Caki2 (cell line): ENCODE results near the gene GPR25. TPM values are rescaled to one million over a fixed set of nuclear protein-coding genes. Genes with fewer than 3 reads are reported as not detected.

Source experiments
- DNase-seq: peaks from one replicate; pipeline ENCODE4 v3.0.0-alpha.2; 2015; ENCODE audit warnings: low read depth
- in situ Hi-C: cut with HindIII; loops from 2 replicates; pipeline ENCODE4 v1.10.0; 2016; ENCODE audit warnings: low sequenced_read_pairs, low pct_unique_long_range_greater_than_20kb, mixed read lengths
- total RNA-seq: library from RNA; depleted of rRNA; stranded (reverse); fragments of >200 nt; shearing (Covaris generic); gene quantifications from 2 replicates; pipeline ENCODE4 v1.2.3, GENCODE V29; 2014; ENCODE audit warnings: low replicate concordance

The GPR25 gene
- total RNA-seq, 1 experiment from 2014 or later: not detected

DNA sequence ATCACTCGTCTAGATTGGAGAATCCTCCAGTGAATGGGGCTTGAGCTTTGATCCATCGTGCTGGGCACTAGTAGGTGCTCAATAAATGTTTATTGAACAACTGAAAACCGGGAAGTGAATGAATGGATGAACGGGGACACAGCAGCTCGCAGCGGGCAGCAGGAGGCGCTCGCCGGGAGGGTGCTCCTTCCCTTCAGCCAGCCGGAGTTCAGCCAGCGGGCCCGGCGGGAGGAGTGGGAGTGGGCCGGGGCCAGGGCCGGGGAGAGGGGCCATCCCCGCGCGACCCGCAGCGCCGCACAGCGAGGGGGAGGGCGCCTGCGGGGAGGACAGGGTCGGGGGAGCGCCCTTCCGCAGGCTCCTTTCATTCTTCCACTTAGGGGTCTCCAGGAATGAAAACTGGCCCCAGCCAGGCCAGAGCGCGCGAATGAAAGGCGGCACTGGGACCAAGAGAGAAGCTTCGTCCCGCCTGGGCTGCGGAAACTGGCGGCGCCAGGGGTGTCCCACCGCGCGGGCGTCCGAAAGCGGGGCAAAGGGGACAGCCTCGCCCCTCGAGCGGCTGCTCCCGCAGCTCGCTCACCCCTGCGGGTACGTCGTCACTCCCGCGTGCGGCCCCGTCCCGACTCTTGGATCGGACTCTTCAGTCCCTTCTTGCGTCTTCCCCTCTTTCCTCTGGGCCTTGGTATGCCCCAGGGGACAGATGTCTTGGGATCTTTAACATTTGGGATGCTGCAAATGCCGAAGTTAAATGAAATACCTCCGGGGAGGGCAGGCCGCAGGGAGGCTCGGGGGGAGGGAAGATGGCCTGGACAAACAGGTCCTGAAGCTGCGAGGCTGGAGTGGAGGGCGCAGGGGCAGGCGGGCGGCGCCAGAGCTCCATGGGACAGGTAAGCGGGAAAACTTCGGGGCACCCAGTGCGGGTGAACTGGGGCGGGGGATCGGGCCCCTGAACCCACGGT lies 18.3 kb downstream of the GPR25 start:
- in situ Hi-C loops: no loop called here
- peak; percentile 74 for DNase-seq

GRCh38 chr1:200891774-200892157 lies 19.0 kb downstream of the GPR25 start:
- in situ Hi-C loops: no loop called here
- DNase-seq: no peak

GRCh38 chr1:200892546-200892945 lies 19.8 kb downstream of the GPR25 start:
- DNase-seq: no peak
- in situ Hi-C loops: no loop called here

DNA sequence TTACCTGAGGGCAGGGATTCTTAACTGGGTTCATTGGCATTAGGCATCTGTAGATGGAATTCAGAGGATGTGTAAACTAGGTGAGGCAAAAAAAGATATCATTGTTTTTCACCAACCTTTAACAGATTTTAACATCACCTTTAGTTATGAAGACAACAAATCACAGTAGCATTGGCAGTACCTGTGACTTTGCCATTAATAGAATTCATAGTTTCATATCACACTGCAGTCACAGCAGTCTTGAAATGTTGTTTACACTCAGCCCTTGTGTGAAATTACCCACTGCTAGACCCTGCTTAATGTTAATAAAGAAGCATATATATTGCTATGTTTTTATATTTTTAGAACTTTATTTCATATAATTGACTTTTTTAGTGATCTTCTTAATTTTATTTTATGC lies 20.2 kb downstream of the GPR25 start:
- DNase-seq: no peak
- in situ Hi-C loops: no loop called here

DNA sequence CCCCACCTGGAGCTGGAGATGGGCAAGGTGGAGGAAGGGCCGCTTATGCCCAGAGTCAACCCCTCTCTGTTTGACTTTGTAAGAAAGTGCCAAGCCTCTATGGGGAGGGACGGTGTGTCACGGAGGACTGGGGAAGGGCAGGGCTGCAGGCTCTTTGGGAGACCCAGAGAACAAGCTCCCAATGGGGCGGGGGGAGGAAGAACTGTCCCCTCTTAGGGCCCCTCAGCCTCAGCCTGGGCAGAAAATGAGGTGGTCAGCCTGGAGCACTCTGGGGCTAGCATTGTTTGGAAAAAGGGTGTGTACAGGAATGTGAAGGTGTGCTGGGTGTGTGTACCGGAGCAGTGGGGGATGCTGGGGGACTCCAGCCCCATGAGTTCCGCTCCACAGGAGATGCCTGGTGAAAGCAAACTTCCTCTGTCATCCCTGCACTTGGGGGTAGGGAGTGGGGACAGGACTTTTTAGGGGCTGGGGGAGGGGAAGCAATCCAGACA lies 20.7 kb downstream of the GPR25 start:
- DNase-seq: peak; percentile 43
- in situ Hi-C loops: no loop called here

GRCh38 chr1:200894712-200895442 lies 22.1 kb downstream of the GPR25 start, which contains the start of gene INAVA:
Gene INAVA (plus strand): TSS chr1:200894900. CDS start chr1:200898401, 3,501 bp downstream.
- in situ Hi-C loops: no loop called here
- peak; percentile 31 for DNase-seq

- in situ Hi-C loops: no loop called here
- no peak for DNase-seq
Observed at GRCh38 chr1:200895443-200895789, 22.6 kb downstream of the GPR25 start.

- in situ Hi-C loops: no loop called here
- DNase-seq: peak; percentile 73
Observed at GRCh38 chr1:200895801-200896530, 23.2 kb downstream of the GPR25 start.

GRCh38 chr1:200896531-200897196 lies 23.9 kb downstream of the GPR25 start:
- DNase-seq: peak; percentile 97
- in situ Hi-C loops: no loop called here

GRCh38 chr1:200897259-200897658 lies 24.5 kb downstream of the GPR25 start:
- in situ Hi-C loops: no loop called here
- DNase-seq: no peak

GRCh38 chr1:200899015-200899386 lies 26.2 kb downstream of the GPR25 start:
- no peak for DNase-seq
- in situ Hi-C loops: no loop called here

DNA sequence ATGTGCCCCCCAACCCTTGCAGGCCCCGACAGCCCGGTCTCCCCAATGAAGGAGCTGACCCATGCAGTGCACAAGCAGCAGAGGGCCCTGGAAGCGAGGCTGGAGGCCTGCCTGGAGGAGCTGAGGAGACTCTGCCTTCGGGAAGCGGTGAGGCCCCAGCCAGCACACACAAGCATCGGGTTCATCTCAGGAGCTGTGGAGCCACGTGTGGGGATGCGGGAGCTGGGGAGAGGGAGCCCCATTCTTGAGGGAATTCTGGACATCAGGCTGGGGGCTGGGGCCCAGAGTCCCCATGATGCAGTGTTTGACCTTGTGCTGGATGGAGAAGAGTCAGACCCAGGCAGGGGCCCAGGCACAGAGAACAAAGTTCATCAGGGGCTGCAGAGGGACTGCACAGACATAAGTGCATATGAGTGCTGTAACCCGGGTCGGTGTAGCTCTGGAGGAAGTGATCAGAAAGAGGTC lies 26.7 kb downstream of the GPR25 start:
- in situ Hi-C loops: no loop called here
- no peak for DNase-seq

DNA sequence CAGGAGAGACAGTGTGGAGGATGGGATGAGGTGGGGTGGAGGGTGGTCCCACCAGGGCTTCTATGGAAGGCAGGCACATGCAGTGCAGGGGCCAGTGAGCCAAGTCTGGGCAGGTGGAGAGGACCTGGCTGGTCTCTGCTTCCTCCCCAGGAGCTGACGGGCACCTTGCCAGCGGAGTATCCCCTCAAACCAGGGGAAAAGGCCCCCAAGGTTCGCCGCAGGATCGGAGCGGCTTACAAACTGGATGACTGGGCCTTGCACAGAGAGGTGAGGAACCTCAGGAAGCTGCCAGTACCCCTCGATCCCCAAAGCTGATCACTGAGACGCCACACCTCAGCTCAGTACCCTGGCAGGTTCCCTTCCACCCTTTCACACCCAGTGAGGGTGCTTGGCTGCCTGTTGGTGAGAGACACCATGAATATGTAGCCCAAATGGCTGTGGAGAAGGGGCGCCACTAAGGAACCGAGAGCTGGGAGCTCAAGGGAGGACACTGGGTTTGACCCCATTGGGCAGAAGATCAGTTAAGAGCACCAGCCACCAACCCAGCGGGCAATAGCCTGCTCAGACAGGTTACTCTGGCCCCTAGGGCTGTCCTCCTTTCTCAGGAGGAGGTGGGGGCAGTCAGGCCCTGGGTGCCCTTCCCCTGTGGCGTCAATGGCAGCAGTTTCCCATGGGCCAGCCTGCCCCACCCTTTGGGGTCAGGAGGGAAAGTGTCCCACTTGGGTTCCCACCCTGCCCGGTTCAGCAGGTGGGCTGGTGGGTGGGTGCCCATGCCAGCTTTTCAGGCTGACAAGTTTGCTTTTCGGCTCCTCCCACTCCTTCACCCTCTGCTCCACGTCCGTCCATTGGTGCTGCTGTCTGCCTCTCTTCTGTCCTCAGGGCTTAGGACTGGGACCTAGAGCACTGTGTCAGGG lies 27.4 kb downstream of the GPR25 start:
- in situ Hi-C loops: no loop called here

DNA sequence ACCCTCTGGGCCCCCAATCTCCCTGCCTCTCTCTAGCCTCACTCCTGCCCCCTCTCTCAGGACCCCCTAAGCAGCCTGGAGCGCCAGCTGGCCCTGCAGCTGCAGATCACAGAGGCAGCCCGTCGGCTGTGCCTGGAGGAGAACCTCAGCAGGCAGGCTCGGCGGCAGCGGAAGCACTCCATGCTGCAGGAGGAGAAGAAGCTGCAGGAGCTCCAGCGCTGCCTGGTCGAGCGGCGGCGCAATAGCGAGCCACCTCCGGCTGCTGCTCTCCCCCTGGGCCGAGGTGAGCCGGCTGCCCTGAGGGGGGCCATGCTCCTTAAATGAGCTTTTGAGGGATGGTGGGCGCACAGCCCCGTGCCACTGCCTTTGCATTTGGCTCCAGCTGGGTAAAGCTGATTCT lies 28.1 kb downstream of the GPR25 start:
- in situ Hi-C loops: no loop called here
- no peak for DNase-seq

More for the DNA sequence above, 27.4 kb downstream of the GPR25 start:
- DNase-seq: no peak

DNA sequence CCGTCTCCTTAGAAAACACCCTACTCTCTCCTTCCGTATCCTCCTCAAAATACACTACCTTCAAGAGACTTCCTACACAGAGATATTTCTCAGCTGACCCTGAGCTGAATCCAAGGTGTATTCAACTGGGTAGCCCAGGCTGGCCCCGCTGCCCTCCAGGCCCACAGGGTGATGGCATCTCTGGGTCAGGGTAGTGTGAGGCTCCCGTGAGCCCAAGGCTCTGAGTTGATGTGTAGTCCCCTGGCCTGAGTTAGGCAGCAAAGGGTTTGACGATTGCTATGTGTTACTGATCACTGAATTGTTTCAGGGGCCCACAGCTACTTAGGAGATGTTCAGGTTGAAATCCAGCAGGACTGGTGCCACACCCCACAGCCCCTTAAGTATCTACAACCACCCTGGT lies 28.6 kb downstream of the GPR25 start:
- no peak for DNase-seq
- in situ Hi-C loops: no loop called here

GRCh38 chr1:200901796-200902444 lies 29.1 kb downstream of the GPR25 start:
- in situ Hi-C loops: no loop called here
- no peak for DNase-seq

- no peak for DNase-seq
- in situ Hi-C loops: no loop called here
Observed at GRCh38 chr1:200903793-200904192, 31.0 kb downstream of the GPR25 start.
